22Rv1 (cell line): ENCODE results near the gene SPRR4.

Experiments
- H3K27ac ChIP-seq: fragments of 450-650 bp; 2 replicates; pipeline ENCODE4 v1.5.1; 2017
- CTCF ChIP-seq: fragments of 450-650 bp; IDR thresholded peaks from 2 replicates; pipeline ENCODE4 v1.5.1; 2017; ENCODE audit warnings: mild to moderate bottlenecking
- ZFX ChIP-seq: fragments of 450-650 bp; IDR thresholded peaks from 2 replicates; pipeline ENCODE4 v1.6.1; 2017; ENCODE audit warnings: antibody characterized with exemption, borderline replicate concordance

The SPRR4 gene

GRCh38 chr1:152965853-152966252 lies 4.6 kb upstream of the SPRR4 start:
- TF ChIP-seq CTCF (no peak), ZFX (no peak)
- H3K27ac ChIP-seq = no peak overlapping the region

- no peak overlapping the region for H3K27ac ChIP-seq
- TF ChIP-seq CTCF (no peak), ZFX (no peak)
Observed at GRCh38 chr1:152967201-152967600, 3.2 kb upstream of the SPRR4 start.

- H3K27ac ChIP-seq = no peak overlapping the region
- no peak for TF ChIP-seq CTCF
- no peak for TF ChIP-seq ZFX
Observed at GRCh38 chr1:152968248-152968647, 2.2 kb upstream of the SPRR4 start.

GRCh38 chr1:152969036-152969435 lies 1.4 kb upstream of the SPRR4 start:
- no peak overlapping the region for H3K27ac ChIP-seq
- TF ChIP-seq CTCF (no peak), ZFX (no peak)

GRCh38 chr1:152972196-152972886 lies 1.9 kb downstream of the SPRR4 start:
- no peak overlapping the region for H3K27ac ChIP-seq
- TF ChIP-seq CTCF (no peak), ZFX (no peak)

GRCh38 chr1:152976688-152977087 lies 6.2 kb downstream of the SPRR4 start:
- no peak overlapping the region for H3K27ac ChIP-seq
- no peak for TF ChIP-seq ZFX
- TF ChIP-seq CTCF = no peak

- TF ChIP-seq ZFX (no peak), CTCF (no peak)
- no peak overlapping the region for H3K27ac ChIP-seq
Observed at GRCh38 chr1:152977614-152978013, 7.2 kb downstream of the SPRR4 start.
